ENCODE data around the gene ODF2.

Gene ODF2

DNA sequence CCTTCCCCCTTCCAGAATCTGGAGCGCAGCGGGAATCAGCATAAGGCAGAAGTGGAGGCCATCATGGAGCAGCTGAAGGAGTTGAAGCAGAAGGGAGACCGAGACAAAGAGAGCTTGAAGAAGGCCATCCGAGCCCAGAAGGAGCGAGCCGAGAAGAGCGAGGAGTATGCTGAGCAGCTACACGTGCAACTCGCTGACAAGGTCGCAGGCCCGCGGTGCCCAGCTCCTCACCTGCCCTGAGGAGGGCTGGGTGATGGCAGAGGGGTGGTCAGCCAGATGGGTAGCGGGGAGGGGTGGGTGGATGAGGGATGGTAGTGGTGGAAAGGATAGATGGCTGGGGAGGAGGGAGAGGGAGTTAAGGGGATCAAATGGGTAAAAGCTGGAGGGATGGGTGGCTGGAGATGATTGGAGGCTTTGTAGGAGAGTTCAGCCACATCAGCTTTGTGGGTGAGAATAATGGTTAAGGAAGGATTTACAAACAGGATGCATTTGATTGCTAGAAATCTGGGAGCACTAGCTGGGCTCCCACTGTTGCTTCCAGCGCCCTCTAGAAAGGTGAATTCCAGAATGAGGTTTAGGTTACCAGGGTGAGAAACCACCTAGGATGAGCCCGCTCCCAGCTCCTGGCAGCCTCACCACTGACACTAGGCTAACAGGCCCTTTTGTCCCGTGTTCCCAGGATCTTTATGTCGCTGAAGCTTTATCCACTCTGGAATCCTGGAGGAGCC is 29.0 kb downstream of the ODF2 start:
- peaks cover 86% of the 10 kb centered on the region for H3K36me3 ChIP-seq (ENCODE audit: insufficient read depth, insufficient read length, low read length)
- no peaks in the 10 kb centered on the region for H3K9me3 ChIP-seq (ENCODE audit: insufficient read depth, low read length)
- H3K4me1 ChIP-seq (ENCODE audit: insufficient read depth, insufficient read length): no peaks in the 10 kb centered on the region
- no peak overlapping the region for H3K4me3 ChIP-seq (ENCODE audit: insufficient read length, low read depth)
- no peak for TF ChIP-seq SUZ12 (IDR thresholded peaks at IDR 0.05; ENCODE audit: extremely low read depth, insufficient read depth, insufficient read length)
- no peak for TF ChIP-seq YY1 (IDR thresholded peaks at IDR 0.05; ENCODE audit: insufficient read depth, insufficient read length)
- TF ChIP-seq ZNF274 (IDR thresholded peaks at IDR 0.05; ENCODE audit: low read depth, low read length): no peak
- H3K27me3 ChIP-seq (ENCODE audit: insufficient read depth, insufficient read length): no peaks in the 10 kb centered on the region
- H3K9ac ChIP-seq (ENCODE audit: insufficient read length, low read depth): no peak overlapping the region
- DNase-seq (ENCODE audit: low read depth, low spot score): no peak

- Histone ChIP-seq H3K4me3 (ENCODE audit: insufficient read length, low read depth) (no peak overlapping the region), H3K36me3 (ENCODE audit: insufficient read depth, insufficient read length, low read length) (peaks cover 85% of the 10 kb centered on the region), H3K9me3 (ENCODE audit: insufficient read depth, low read length) (no peaks in the 10 kb centered on the region), H3K4me1 (ENCODE audit: insufficient read depth, insufficient read length) (no peaks in the 10 kb centered on the region), H3K9ac (ENCODE audit: insufficient read length, low read depth) (no peak overlapping the region), H3K27me3 (ENCODE audit: insufficient read depth, insufficient read length) (no peaks in the 10 kb centered on the region)
- TF ChIP-seq SUZ12 (IDR thresholded peaks at IDR 0.05; ENCODE audit: extremely low read depth, insufficient read depth, insufficient read length) (no peak), ZNF274 (IDR thresholded peaks at IDR 0.05; ENCODE audit: low read depth, low read length) (no peak), YY1 (IDR thresholded peaks at IDR 0.05; ENCODE audit: insufficient read depth, insufficient read length) (no peak)
- DNase-seq (ENCODE audit: low read depth, low spot score): no peak
Measured at GRCh38 chr9:128485414-128485855, 29.6 kb downstream of the ODF2 start.

- TF ChIP-seq ZNF274 (IDR thresholded peaks at IDR 0.05; ENCODE audit: low read depth, low read length) (no peak), YY1 (IDR thresholded peaks at IDR 0.05; ENCODE audit: insufficient read depth, insufficient read length) (no peak), SUZ12 (IDR thresholded peaks at IDR 0.05; ENCODE audit: extremely low read depth, insufficient read depth, insufficient read length) (no peak)
- H3K36me3 ChIP-seq (ENCODE audit: insufficient read depth, insufficient read length, low read length): peaks cover 84% of the 10 kb centered on the region
Measured at GRCh38 chr9:128486201-128486600, 30.4 kb downstream of the ODF2 start.

GRCh38 chr9:128493424-128493823 is 37.6 kb downstream of the ODF2 start:
- no peak overlapping the region for H3K4me3 ChIP-seq (ENCODE audit: insufficient read length, low read depth)
- no peak for DNase-seq (ENCODE audit: low read depth, low spot score)
- no peaks in the 10 kb centered on the region for H3K9me3 ChIP-seq (ENCODE audit: insufficient read depth, low read length)
- H3K9ac ChIP-seq (ENCODE audit: insufficient read length, low read depth): no peak overlapping the region
- H3K4me1 ChIP-seq (ENCODE audit: insufficient read depth, insufficient read length): no peaks in the 10 kb centered on the region
- TF ChIP-seq SUZ12 (IDR thresholded peaks at IDR 0.05; ENCODE audit: extremely low read depth, insufficient read depth, insufficient read length): no peak
- no peak for TF ChIP-seq YY1 (IDR thresholded peaks at IDR 0.05; ENCODE audit: insufficient read depth, insufficient read length)
- TF ChIP-seq ZNF274 (IDR thresholded peaks at IDR 0.05; ENCODE audit: low read depth, low read length): no peak
- H3K36me3 ChIP-seq (ENCODE audit: insufficient read depth, insufficient read length, low read length): peaks cover 73% of the 10 kb centered on the region
- H3K27me3 ChIP-seq (ENCODE audit: insufficient read depth, insufficient read length): no peaks in the 10 kb centered on the region

More at GRCh38 chr9:128486201-128486600, 30.4 kb downstream of the ODF2 start:
- Histone ChIP-seq H3K4me3 (ENCODE audit: insufficient read length, low read depth) (no peak overlapping the region), H3K9me3 (ENCODE audit: insufficient read depth, low read length) (no peaks in the 10 kb centered on the region), H3K9ac (ENCODE audit: insufficient read length, low read depth) (no peak overlapping the region), H3K27me3 (ENCODE audit: insufficient read depth, insufficient read length) (no peaks in the 10 kb centered on the region), H3K4me1 (ENCODE audit: insufficient read depth, insufficient read length) (no peaks in the 10 kb centered on the region)
- DNase-seq (ENCODE audit: low read depth, low spot score): no peak

DNA sequence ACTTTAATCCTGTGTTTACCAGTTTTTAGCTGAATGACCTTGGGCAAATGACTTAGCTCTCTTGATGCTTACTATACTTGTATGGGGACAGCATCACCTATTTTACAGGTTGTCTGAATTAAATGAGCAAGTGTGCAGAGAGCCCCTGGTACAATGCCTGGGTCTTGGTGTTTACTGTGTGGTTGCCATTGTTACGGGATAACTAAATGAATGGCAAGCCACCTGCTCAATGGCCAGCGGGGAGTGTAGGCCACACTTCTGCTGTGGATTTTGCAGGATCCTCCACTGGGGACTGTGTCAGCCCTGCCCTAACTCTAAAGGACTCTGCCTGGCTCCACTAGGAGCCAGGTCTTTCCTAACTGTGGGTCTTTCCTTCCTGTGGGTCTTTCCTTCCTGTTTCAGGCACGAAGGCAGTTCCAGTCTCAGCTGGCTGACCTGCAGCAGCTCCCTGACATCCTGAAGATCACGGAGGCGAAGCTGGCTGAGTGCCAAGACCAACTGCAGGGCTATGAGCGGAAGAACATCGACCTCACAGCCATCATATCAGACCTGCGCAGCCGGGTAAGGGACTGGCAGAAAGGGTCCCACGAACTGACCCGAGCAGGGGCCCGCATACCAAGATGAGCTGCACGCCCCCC is 38.4 kb downstream of the ODF2 start:
- Histone ChIP-seq H3K9me3 (ENCODE audit: insufficient read depth, low read length) (no peaks in the 10 kb centered on the region), H3K27me3 (ENCODE audit: insufficient read depth, insufficient read length) (no peaks in the 10 kb centered on the region), H3K36me3 (ENCODE audit: insufficient read depth, insufficient read length, low read length) (peaks cover 74% of the 10 kb centered on the region), H3K9ac (ENCODE audit: insufficient read length, low read depth) (no peak overlapping the region), H3K4me3 (ENCODE audit: insufficient read length, low read depth) (no peak overlapping the region), H3K4me1 (ENCODE audit: insufficient read depth, insufficient read length) (no peaks in the 10 kb centered on the region)
- no peak for DNase-seq (ENCODE audit: low read depth, low spot score)
- TF ChIP-seq ZNF274 (IDR thresholded peaks at IDR 0.05; ENCODE audit: low read depth, low read length): no peak
- no peak for TF ChIP-seq SUZ12 (IDR thresholded peaks at IDR 0.05; ENCODE audit: extremely low read depth, insufficient read depth, insufficient read length)
- no peak for TF ChIP-seq YY1 (IDR thresholded peaks at IDR 0.05; ENCODE audit: insufficient read depth, insufficient read length)

- Histone ChIP-seq H3K4me3 (ENCODE audit: insufficient read length, low read depth) (no peak overlapping the region), H3K36me3 (ENCODE audit: insufficient read depth, insufficient read length, low read length) (peaks cover 74% of the 10 kb centered on the region), H3K9ac (ENCODE audit: insufficient read length, low read depth) (no peak overlapping the region), H3K4me1 (ENCODE audit: insufficient read depth, insufficient read length) (peaks cover under 1% of the 10 kb centered on the region), H3K27me3 (ENCODE audit: insufficient read depth, insufficient read length) (no peaks in the 10 kb centered on the region), H3K9me3 (ENCODE audit: insufficient read depth, low read length) (no peaks in the 10 kb centered on the region)
- TF ChIP-seq SUZ12 (IDR thresholded peaks at IDR 0.05; ENCODE audit: extremely low read depth, insufficient read depth, insufficient read length) (no peak), YY1 (IDR thresholded peaks at IDR 0.05; ENCODE audit: insufficient read depth, insufficient read length) (no peak), ZNF274 (IDR thresholded peaks at IDR 0.05; ENCODE audit: low read depth, low read length) (no peak)
- no peak for DNase-seq (ENCODE audit: low read depth, low spot score)
Measured at GRCh38 chr9:128494746-128495129, 38.9 kb downstream of the ODF2 start.

DNA sequence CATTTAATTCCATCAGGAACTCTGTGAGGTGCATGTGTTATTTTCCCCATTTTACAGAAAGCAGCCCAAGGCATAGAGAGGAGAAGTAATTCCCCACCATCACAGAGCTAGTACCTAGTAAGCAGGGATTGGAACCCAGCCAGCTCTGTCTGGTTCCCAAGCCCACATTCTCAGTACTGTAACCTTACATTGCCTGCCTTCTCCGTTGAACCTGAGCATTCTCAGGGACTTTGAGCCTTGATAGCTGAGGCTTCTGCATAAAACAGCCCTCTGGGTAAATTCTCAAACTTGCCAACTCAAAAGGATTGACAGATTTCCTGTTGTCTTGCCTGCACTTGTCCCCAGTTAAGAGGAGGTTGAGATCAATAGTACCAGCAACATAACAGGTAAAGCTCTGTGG is 39.5 kb downstream of the ODF2 start:
- H3K36me3 ChIP-seq (ENCODE audit: insufficient read depth, insufficient read length, low read length): peaks cover 75% of the 10 kb centered on the region
- no peak for DNase-seq (ENCODE audit: low read depth, low spot score)
- H3K4me1 ChIP-seq (ENCODE audit: insufficient read depth, insufficient read length): peaks cover 6% of the 10 kb centered on the region
- no peaks in the 10 kb centered on the region for H3K27me3 ChIP-seq (ENCODE audit: insufficient read depth, insufficient read length)
- TF ChIP-seq SUZ12 (IDR thresholded peaks at IDR 0.05; ENCODE audit: extremely low read depth, insufficient read depth, insufficient read length) (no peak), YY1 (IDR thresholded peaks at IDR 0.05; ENCODE audit: insufficient read depth, insufficient read length) (no peak), ZNF274 (IDR thresholded peaks at IDR 0.05; ENCODE audit: low read depth, low read length) (no peak)
- no peak overlapping the region for H3K9ac ChIP-seq (ENCODE audit: insufficient read length, low read depth)
- H3K4me3 ChIP-seq (ENCODE audit: insufficient read length, low read depth): no peak overlapping the region
- no peaks in the 10 kb centered on the region for H3K9me3 ChIP-seq (ENCODE audit: insufficient read depth, low read length)
